Caco-2 (cell line): ENCODE results near the gene CIZ1. TPM values are rescaled to one million over a fixed set of nuclear protein-coding genes. Genes with fewer than 3 reads are reported as not detected.

Source experiments
- BruUV-seq: library from RNA; stranded (reverse); fragments of 400-500 nt; replicated peaks from 2 replicates; lab custom pipeline; 2021; lab: Mats Ljungman, UMichigan
- CTCF ChIA-PET: fragments of 300-600 bp; sonication (Branson Sonifier 250); formaldehyde crosslinking; loops from one replicate; lab custom pipeline; 2022; ENCODE audit warnings: antibody characterized with exemption; lab: Charles Lee
- POLR2A ChIA-PET: fragments of 300-600 bp; sonication (Branson Sonifier 250); formaldehyde crosslinking; loops from one replicate; lab custom pipeline; 2022; ENCODE audit warnings: antibody characterized with exemption; lab: Charles Lee
- DNase-seq, 2 experiments: peaks; one replicate each; pipeline versions ENCODE4 v3.0.0 to v3.0.0-alpha.2; 2020 to 2022
- H3K27me3 ChIP-seq: replicated peaks from 2 replicates; pipeline ENCODE4 v1.6.0; 2011; ENCODE audit warnings: low read length; ENCODE audit not compliant: control insufficient read depth, insufficient read depth
- H3K36me3 ChIP-seq: 2 replicates; pipeline ENCODE4 v1.5.1; 2011; ENCODE audit warnings: low read length; ENCODE audit not compliant: control insufficient read depth, insufficient read depth
- H3K4me1 ChIP-seq: fragments of 250-450 bp; sonication (Bioruptor Pico); 2 replicates; pipeline ENCODE4 v1.5.1; 2020; ENCODE audit warnings: mild to moderate bottlenecking
- H3K4me3 ChIP-seq: 2 replicates; pipeline ENCODE4 v1.5.1; 2011; ENCODE audit warnings: low read depth, mild to moderate bottlenecking, control low read depth, low read length
- H3K9me3 ChIP-seq: fragments of 250-450 bp; sonication (Bioruptor Pico); 2 replicates; pipeline ENCODE4 v1.5.1; 2020; ENCODE audit warnings: mild to moderate bottlenecking, moderate library complexity
- H3K27ac Mint-ChIP-seq: one replicate; pipeline ENCODE4 v1.8.0; 2022; ENCODE audit warnings: mixed read lengths; ENCODE audit not compliant: unreplicated experiment
- H3K27me3 Mint-ChIP-seq: one replicate; pipeline ENCODE4 v1.8.0; 2022; ENCODE audit warnings: mixed read lengths; ENCODE audit not compliant: insufficient read depth, unreplicated experiment
- H3K36me3 Mint-ChIP-seq: one replicate; pipeline ENCODE4 v1.8.0; 2022; ENCODE audit warnings: mild to moderate bottlenecking, mixed read lengths; ENCODE audit not compliant: insufficient read depth, unreplicated experiment
- H3K4me1 Mint-ChIP-seq: one replicate; pipeline ENCODE4 v1.8.0; 2022; ENCODE audit warnings: low read depth, mixed read lengths; ENCODE audit not compliant: unreplicated experiment
- H3K4me3 Mint-ChIP-seq: one replicate; pipeline ENCODE4 v1.8.0; 2022; ENCODE audit warnings: mild to moderate bottlenecking, moderate library complexity, mixed read lengths; ENCODE audit not compliant: unreplicated experiment
- H3K9me3 Mint-ChIP-seq: one replicate; pipeline ENCODE4 v1.8.0; 2022; ENCODE audit warnings: mixed read lengths; ENCODE audit not compliant: unreplicated experiment
- intact Hi-C: fragments of 100-400 bp; cut with micrococcal nuclease; formaldehyde crosslinking; loops from one replicate; pipeline ENCODE4 v1.10.0; 2022; ENCODE audit not compliant: unreplicated experiment
- total RNA-seq: library from RNA; stranded (reverse); gene quantifications from 2 replicates; pipeline ENCODE4 v1.2.3, GENCODE V29; 2022
- TF ChIP-seq, protein P1 (sequence below), 2 experiments: fragments of 200-600 bp in 1 of 2; IDR thresholded peaks; 1 replicate in 1 of 2; 2 replicates in 1 of 2; pipeline versions ENCODE4 v1.5.1 to v1.8.0; 2011 to 2022; ENCODE audit warnings: antibody characterized with exemption in 1 of 2, control low read depth in 1 of 2, inconsistent platforms in 1 of 2, low read depth in 1 of 2, low read length in 1 of 2, mild to moderate bottlenecking in 1 of 2, moderate library complexity in 1 of 2; ENCODE audit not compliant: insufficient read depth in 1 of 2, severe bottlenecking in 1 of 2, unreplicated experiment in 1 of 2

The CIZ1 gene
- total RNA-seq, 1 experiment from 2014 or later, result 187 TPM

DNA sequence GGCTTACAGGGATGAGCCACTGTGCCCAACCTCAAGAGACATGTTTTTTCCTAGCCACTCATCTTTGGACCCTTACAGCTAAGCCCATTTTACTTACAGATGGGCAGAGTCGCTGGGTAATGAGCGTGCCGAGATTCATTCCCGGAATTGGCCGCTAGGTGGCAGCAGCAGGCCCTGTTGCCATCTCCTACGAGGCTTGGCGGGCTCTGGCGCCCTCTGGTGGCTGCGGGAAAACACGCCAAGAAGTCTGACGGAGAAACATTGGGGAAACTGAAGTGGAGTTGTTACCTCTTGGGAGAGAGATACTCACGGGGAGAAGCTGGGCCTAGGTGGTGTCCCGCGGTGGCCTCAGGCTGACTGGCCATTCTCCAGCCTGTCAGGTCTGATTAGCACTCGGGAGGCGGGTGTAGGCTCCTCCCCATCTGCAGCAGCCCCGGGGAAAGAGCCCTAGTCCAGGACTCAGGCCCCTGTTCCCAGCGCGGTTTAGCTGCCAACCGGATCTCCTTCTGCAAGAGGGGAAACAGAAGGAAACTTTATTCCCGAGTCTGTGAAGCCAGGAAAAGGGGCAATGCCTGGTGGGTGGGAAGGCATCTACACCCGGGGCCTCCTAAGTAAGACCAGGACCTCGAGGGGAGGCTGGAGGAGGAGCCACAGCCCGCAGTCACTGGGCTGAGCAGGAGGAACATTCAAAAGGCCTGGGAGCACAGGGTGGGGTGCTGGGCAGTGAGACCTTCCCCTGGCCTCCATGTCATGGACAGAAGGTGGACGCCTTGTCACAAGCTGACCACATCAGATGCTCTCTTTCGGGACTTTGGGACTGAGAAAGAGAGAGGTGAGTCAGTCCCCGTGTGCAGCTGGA lies 73.5 kb downstream of the CIZ1 start:
- peaks cover 4% of the 10 kb centered on the region for H3K36me3 ChIP-seq
- H3K27me3 Mint-ChIP-seq, result no peaks in the 10 kb centered on the region
- peaks cover 28% of the 10 kb centered on the region for H3K4me1 ChIP-seq
- peak overlapping the region; percentile 18 for H3K4me3 Mint-ChIP-seq
- peaks cover 15% of the 10 kb centered on the region for H3K4me1 Mint-ChIP-seq
- no peak overlapping the region for H3K27ac Mint-ChIP-seq
- no peaks in the 10 kb centered on the region for H3K27me3 ChIP-seq
- intact Hi-C loops, result loop anchor here (1.0 to 5.0 kb wide), 4 partner anchors 20 to 175 kb away; partner anchors contain the start of genes NAIF1 and SLC25A25
- no peak overlapping the region for H3K4me3 ChIP-seq
- DNase-seq, result peak; percentile 91 to 94
- no peaks in the 10 kb centered on the region for H3K9me3 Mint-ChIP-seq
- H3K9me3 ChIP-seq, result no peaks in the 10 kb centered on the region; the same call in 1 of the 2 replicates
- peaks cover 54% of the 10 kb centered on the region for H3K36me3 Mint-ChIP-seq
- TF ChIP-seq, protein P1, sequence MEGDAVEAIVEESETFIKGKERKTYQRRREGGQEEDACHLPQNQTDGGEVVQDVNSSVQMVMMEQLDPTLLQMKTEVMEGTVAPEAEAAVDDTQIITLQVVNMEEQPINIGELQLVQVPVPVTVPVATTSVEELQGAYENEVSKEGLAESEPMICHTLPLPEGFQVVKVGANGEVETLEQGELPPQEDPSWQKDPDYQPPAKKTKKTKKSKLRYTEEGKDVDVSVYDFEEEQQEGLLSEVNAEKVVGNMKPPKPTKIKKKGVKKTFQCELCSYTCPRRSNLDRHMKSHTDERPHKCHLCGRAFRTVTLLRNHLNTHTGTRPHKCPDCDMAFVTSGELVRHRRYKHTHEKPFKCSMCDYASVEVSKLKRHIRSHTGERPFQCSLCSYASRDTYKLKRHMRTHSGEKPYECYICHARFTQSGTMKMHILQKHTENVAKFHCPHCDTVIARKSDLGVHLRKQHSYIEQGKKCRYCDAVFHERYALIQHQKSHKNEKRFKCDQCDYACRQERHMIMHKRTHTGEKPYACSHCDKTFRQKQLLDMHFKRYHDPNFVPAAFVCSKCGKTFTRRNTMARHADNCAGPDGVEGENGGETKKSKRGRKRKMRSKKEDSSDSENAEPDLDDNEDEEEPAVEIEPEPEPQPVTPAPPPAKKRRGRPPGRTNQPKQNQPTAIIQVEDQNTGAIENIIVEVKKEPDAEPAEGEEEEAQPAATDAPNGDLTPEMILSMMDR (IDR thresholded peaks at IDR 0.05; ENCODE audit: insufficient read depth in 1 of 2, low read depth in 1 of 2, low read length in 1 of 2, severe bottlenecking in 1 of 2, unreplicated experiment in 1 of 2), result peak; percentile 100
- BruUV-seq, result no TSS peak
- CTCF ChIA-PET, result interaction anchor here (0.6 to 1.7 kb wide), 15 partner anchors 10 to 200 kb away, joined by 3 to 11 read pairs (median 4); partner anchors contain the start of genes NAIF1 and PTGES2
- POLR2A ChIA-PET, result interaction anchor here (0.6 to 1.1 kb wide), 3 partner anchors 11 to 796 kb away, joined by 3 to 4 read pairs (median 3); no protein-coding TSS in a partner anchor

- H3K27ac Mint-ChIP-seq, result peak overlapping the region; percentile 93
Measured at GRCh38 chr9:128116104-128117083, 75.0 kb downstream of the CIZ1 start.

More at GRCh38 chr9:128116104-128117083, 75.0 kb downstream of the CIZ1 start:
- Histone ChIP-seq H3K9me3 (no peaks in the 10 kb centered on the region; the same call in 1 of the 2 replicates), H3K4me1 (peaks cover 28% of the 10 kb centered on the region), H3K4me3 (no peak overlapping the region), H3K36me3 (peaks cover 4% of the 10 kb centered on the region), H3K27me3 (no peaks in the 10 kb centered on the region)
- Mint-ChIP-seq H3K27me3 (no peaks in the 10 kb centered on the region), H3K4me3 (no peak overlapping the region), H3K9me3 (no peaks in the 10 kb centered on the region), H3K4me1 (peaks cover 15% of the 10 kb centered on the region), H3K36me3 (peaks cover 51% of the 10 kb centered on the region)
- CTCF ChIA-PET, result interaction anchor here (0.6 to 1.6 kb wide), 6 partner anchors 11 to 103 kb away, joined by 3 to 4 read pairs (median 3); no protein-coding TSS in a partner anchor
- POLR2A ChIA-PET, result no interaction called here
- no TSS peak for BruUV-seq
- intact Hi-C loops, result loop anchor here (1.0 to 5.0 kb wide), 4 partner anchors 18 to 173 kb away; partner anchors contain the start of genes NAIF1 and SLC25A25
- peak in 1 of 2 experiments; percentile 33 for DNase-seq
- TF ChIP-seq, protein P1 (IDR thresholded peaks at IDR 0.05; ENCODE audit: insufficient read depth in 1 of 2, low read depth in 1 of 2, low read length in 1 of 2, severe bottlenecking in 1 of 2, unreplicated experiment in 1 of 2), result no peak

Other genes starting within 250 kb of the CIZ1 start
- gene EEIG1, start 210.6 kb downstream of the CIZ1 start, total RNA-seq, result 44.1 and 47.1 TPM in 2 replicates
- gene NAIF1, start 124.3 kb downstream of the CIZ1 start, total RNA-seq, result 8.5 and 8.6 TPM in 2 replicates
- 16.5 and 18.5 TPM in 2 replicates for gene SLC25A25, start 123.3 kb downstream of the CIZ1 start, total RNA-seq
- 114 and 123 TPM in 2 replicates for gene PTGES2, start 63.8 kb downstream of the CIZ1 start, total RNA-seq
- not detected in 2 replicates for gene LCN2, start 42.1 kb downstream of the CIZ1 start, total RNA-seq
- 34.2 and 36.5 TPM in 2 replicates for gene BBLN, start 31.3 kb downstream of the CIZ1 start, total RNA-seq
- 3.9 and 5.2 TPM in 2 replicates for gene DNM1, start 11.8 kb upstream of the CIZ1 start, total RNA-seq
- gene GOLGA2, start 84.4 kb upstream of the CIZ1 start, total RNA-seq, result 97.7 and 102 TPM in 2 replicates
- gene SWI5, start 84.7 kb upstream of the CIZ1 start, total RNA-seq, result 18.0 and 19.8 TPM in 2 replicates
- gene TRUB2, start 130.9 kb upstream of the CIZ1 start, total RNA-seq, result 34.1 and 37.4 TPM in 2 replicates
- 48.9 and 49.5 TPM in 2 replicates for gene COQ4, start 131.3 kb upstream of the CIZ1 start, total RNA-seq
- gene SLC27A4, start 149.0 kb upstream of the CIZ1 start, total RNA-seq, result 21.1 and 22.8 TPM in 2 replicates
- 55.9 and 62.7 TPM in 2 replicates for gene URM1, start 179.8 kb upstream of the CIZ1 start, total RNA-seq
- gene CERCAM, start 229.3 kb upstream of the CIZ1 start, total RNA-seq, result 12.3 and 18.7 TPM in 2 replicates